Gastrocnemius medialis (tissue), 4 donors: ENCODE measurements around the gene SP3. TPM values are rescaled to one million over a fixed set of nuclear protein-coding genes. Genes with fewer than 3 reads are reported as not detected.

Experiments
- ATAC-seq, 2 donors: fragments of 150-250 bp; one replicate each; pipeline ENCODE4 v1.9.1; 2016
- DNase-seq, 2 donors: peaks; one replicate each; pipeline ENCODE4 v3.0.0-alpha.2; 2019
- H3K27ac ChIP-seq, 4 donors: fragments of 200-600 bp; sonication (generic); 1 replicate in 1 of 4; 2 replicates in 3 of 4; pipeline ENCODE4 v1.5.1; 2016 to 2018; ENCODE audit warnings: mild to moderate bottlenecking in 2 of 4, moderate library complexity in 1 of 4
- H3K27me3 ChIP-seq, 3 donors: fragments of 200-600 bp; sonication (generic) in 2 of 3; 1 replicate in 1 of 3; 2 replicates in 2 of 3; pipeline versions ENCODE4 v1.5.1 to v1.6.0; 2016 to 2019; ENCODE audit warnings: mild to moderate bottlenecking in 1 of 3, moderate library complexity in 1 of 3
- H3K36me3 ChIP-seq, 2 donors: fragments of 200-600 bp; sonication (generic) in 1 of 2; one replicate each; pipeline ENCODE4 v1.5.1; 2017 to 2018
- H3K4me1 ChIP-seq, 2 donors: fragments of 200-600 bp; sonication (generic) in 1 of 2; one replicate each; pipeline ENCODE4 v1.5.1; 2016 to 2017; ENCODE audit warnings: mild to moderate bottlenecking in 2 of 2
- H3K4me3 ChIP-seq, 4 donors: fragments of 200-600 bp; sonication (generic) in 3 of 4; 1 replicate in 1 of 4; 2 replicates in 3 of 4; pipeline ENCODE4 v1.5.1; 2016 to 2019; ENCODE audit warnings: mild to moderate bottlenecking in 2 of 4
- H3K9me3 ChIP-seq, 3 donors: fragments of 200-600 bp; sonication (generic) in 2 of 3; 1 replicate in 1 of 3; 2 replicates in 2 of 3; pipeline ENCODE4 v1.5.1; 2016 to 2019
- POLR2A ChIP-seq, 2 donors: fragments of 450-650 bp; IDR thresholded peaks; one replicate each; pipeline ENCODE4 v1.6.1; 2017; ENCODE audit warnings: antibody characterized with exemption in 2 of 2, mild to moderate bottlenecking in 2 of 2, moderate library complexity in 2 of 2
- in situ Hi-C, 4 donors: fragments of 200-750 bp; cut with MboI; loops; one replicate each; pipeline versions ENCODE4 v1.15.0 to v1.8.0; 2017; ENCODE audit warnings: low sequenced_read_pairs in 4 of 4
- intact Hi-C: fragments of 100-400 bp; cut with DNase I; formaldehyde crosslinking; loops from one replicate; pipeline ENCODE4 v1.15.1; 2023; ENCODE audit warnings: low total_unique reads
- total RNA-seq, 4 donors: library from RNA; depleted of rRNA; stranded (reverse); fragments of >200 nt; gene quantifications; one replicate each; pipeline versions ENCODE4 v1.1.0 to v1.2.3, GENCODE V29; 2016
- TF ChIP-seq, protein P1 (sequence below), 5 experiments: fragments of 450-650 bp in 3 of 5; fragments of 200-600 bp in 2 of 5; sonication (generic) in 2 of 5; IDR thresholded peaks in 4 of 5; conservative IDR thresholded peaks in 1 of 5; 1 replicate in 4 of 5; 2 replicates in 1 of 5; pipeline ENCODE4 v1.5.1; 2016 to 2019; ENCODE audit warnings: antibody characterized with exemption in 5 of 5, mild to moderate bottlenecking in 3 of 5, moderate library complexity in 3 of 5

The SP3 gene
- total RNA-seq, 4 donors from 2014 or later: 47.9 to 68.9 (median 58.7) TPM

DNA sequence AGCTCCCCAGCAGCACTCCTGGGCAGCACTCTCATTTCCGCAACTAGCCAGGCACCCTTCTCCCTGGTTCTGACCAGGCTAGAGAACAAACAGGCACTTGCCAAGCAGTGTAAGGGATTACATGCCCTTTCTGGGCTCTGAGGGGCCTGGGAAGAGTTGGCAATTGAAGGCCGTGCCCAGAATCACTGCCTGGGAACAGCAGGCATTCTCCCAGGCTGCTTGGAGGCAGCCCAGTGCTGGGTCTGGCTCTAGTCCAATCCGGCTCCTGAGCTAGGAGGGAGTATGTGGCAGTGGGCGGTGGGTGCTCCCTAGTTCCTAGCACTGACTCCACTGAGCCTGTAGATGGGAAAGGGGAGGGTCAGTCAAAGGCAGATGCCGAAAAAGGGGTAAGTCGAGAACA, 34.1 kb upstream of the SP3 start:
- Histone ChIP-seq H3K9me3 (no peaks in the 10 kb centered on the region), H3K27ac (peak overlapping the region in 1 of 4 donors; percentile 19), H3K4me1 (peaks cover under 1 to 20% of the 10 kb centered on the region in 2 donors), H3K4me3 (no peak overlapping the region), H3K36me3 (no peaks in the 10 kb centered on the region), H3K27me3 (no peaks in the 10 kb centered on the region)
- intact Hi-C loops: loop anchor here (5.0 kb wide), 1 partner anchor 33 kb away; no protein-coding TSS in a partner anchor
- TF ChIP-seq, protein P1, sequence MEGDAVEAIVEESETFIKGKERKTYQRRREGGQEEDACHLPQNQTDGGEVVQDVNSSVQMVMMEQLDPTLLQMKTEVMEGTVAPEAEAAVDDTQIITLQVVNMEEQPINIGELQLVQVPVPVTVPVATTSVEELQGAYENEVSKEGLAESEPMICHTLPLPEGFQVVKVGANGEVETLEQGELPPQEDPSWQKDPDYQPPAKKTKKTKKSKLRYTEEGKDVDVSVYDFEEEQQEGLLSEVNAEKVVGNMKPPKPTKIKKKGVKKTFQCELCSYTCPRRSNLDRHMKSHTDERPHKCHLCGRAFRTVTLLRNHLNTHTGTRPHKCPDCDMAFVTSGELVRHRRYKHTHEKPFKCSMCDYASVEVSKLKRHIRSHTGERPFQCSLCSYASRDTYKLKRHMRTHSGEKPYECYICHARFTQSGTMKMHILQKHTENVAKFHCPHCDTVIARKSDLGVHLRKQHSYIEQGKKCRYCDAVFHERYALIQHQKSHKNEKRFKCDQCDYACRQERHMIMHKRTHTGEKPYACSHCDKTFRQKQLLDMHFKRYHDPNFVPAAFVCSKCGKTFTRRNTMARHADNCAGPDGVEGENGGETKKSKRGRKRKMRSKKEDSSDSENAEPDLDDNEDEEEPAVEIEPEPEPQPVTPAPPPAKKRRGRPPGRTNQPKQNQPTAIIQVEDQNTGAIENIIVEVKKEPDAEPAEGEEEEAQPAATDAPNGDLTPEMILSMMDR (IDR thresholded peaks at IDR 0.05 in 4 of 5, conservative IDR thresholded peaks at IDR 0.05 in 1 of 5): no peak
- no peak for TF ChIP-seq POLR2A (IDR thresholded peaks at IDR 0.05)
- no peak for DNase-seq
- no peak for ATAC-seq
- in situ Hi-C loops: no loop called here

DNA sequence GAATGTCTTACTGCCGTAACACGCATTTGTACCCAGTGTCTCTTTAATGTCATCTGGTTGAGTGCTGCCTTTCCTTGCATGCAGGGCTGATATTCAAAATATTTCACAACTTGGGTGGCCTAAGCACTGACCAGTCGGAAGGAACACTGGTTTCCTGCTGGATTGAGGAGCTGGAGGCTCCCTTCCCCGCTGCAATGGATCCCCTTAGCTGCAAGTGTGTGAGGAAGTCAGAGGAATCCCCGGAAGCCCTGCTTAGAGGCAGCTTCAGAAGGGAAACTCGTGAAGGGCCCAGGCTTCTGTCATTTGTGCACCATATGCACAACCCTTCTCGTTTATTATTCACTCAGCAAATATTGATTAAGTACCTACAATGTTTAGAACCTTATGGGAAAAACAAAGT, 33.2 kb upstream of the SP3 start:
- Histone ChIP-seq H3K36me3 (no peaks in the 10 kb centered on the region), H3K4me3 (no peak overlapping the region), H3K4me1 (peaks cover 0 to 17% of the 10 kb centered on the region in 2 donors), H3K9me3 (no peaks in the 10 kb centered on the region), H3K27me3 (no peaks in the 10 kb centered on the region), H3K27ac (peak overlapping the region in 2 of 4 donors; percentile 38 to 51)
- ATAC-seq (no peak), DNase-seq (peak in 1 of 2 donors; percentile 27)
- intact Hi-C loops: loop anchor here (5.0 kb wide), 1 partner anchor 34 kb away; no protein-coding TSS in a partner anchor
- TF ChIP-seq POLR2A (IDR thresholded peaks at IDR 0.05): no peak
- TF ChIP-seq, protein P1 (IDR thresholded peaks at IDR 0.05 in 4 of 5, conservative IDR thresholded peaks at IDR 0.05 in 1 of 5): no peak
- in situ Hi-C loops: no loop called here

DNA sequence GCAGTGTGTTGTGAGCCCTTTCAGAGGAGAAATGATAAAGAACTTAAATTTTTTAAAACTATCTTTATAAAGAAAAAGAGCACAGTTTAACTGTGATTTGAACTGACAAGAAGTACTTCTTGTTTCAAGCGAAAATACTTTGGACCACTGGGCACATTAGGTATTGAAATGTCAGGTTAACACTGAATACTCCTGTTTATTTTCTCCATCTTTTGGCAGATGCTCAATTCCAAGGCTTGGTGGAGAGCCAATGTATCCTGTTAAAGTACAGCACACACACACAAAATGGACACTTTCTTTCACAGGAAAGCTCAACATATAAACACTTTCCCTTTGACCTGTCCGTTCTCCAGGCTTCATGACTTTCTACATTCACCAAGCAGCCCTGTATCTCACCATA, 32.6 kb upstream of the SP3 start:
- Histone ChIP-seq H3K4me1 (peaks cover 0 to 17% of the 10 kb centered on the region in 2 donors), H3K27me3 (no peaks in the 10 kb centered on the region), H3K27ac (peak overlapping the region in 3 of 4 donors; percentile 16 to 51 (median 38)), H3K9me3 (no peaks in the 10 kb centered on the region), H3K4me3 (no peak overlapping the region), H3K36me3 (no peaks in the 10 kb centered on the region)
- DNase-seq (no peak), ATAC-seq (no peak)
- in situ Hi-C loops: no loop called here
- intact Hi-C loops: loop anchor here (5.0 kb wide), 1 partner anchor 35 kb away; no protein-coding TSS in a partner anchor
- TF ChIP-seq POLR2A (IDR thresholded peaks at IDR 0.05): no peak
- TF ChIP-seq, protein P1 (IDR thresholded peaks at IDR 0.05 in 4 of 5, conservative IDR thresholded peaks at IDR 0.05 in 1 of 5): no peak

DNA sequence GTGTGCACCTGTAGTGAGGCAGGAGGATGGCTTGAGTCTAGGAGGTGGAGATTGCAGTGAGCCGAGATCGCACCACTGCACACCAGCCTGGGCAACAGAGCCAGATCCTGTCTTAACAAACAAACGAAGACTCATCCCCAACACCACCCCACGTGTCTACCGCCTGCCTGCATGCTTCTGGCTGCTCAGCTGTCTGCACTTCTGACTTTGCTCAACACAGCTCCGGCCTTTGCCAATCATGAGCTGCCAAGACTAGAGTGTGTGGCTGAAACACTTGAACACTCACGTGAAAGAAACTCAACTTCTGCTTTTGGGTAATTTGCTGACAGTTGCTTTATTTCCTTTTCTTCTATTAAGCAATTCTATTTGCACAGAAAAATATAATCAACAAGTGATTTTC, 32.1 kb upstream of the SP3 start:
- ATAC-seq: peak; percentile 95 to 97
- DNase-seq: peak; percentile 88 to 91
- Histone ChIP-seq H3K27me3 (no peaks in the 10 kb centered on the region), H3K9me3 (no peaks in the 10 kb centered on the region), H3K4me3 (no peak overlapping the region), H3K4me1 (peaks cover 0 to 19% of the 10 kb centered on the region in 2 donors), H3K27ac (peak overlapping the region; percentile 16 to 60 (median 57)), H3K36me3 (no peaks in the 10 kb centered on the region)
- TF ChIP-seq POLR2A (IDR thresholded peaks at IDR 0.05): peak in 1 of 2 donors; percentile 32
- TF ChIP-seq, protein P1 (IDR thresholded peaks at IDR 0.05 in 4 of 5, conservative IDR thresholded peaks at IDR 0.05 in 1 of 5): no peak
- intact Hi-C loops (loop anchor here (5.0 kb wide), 1 partner anchor 35 kb away; no protein-coding TSS in a partner anchor), in situ Hi-C loops (no loop called here)
